ENCODE data around the gene BCL10.

- TF ChIP-seq CTCF (IDR thresholded peaks at IDR 0.05) (no peak), POLR2A (IDR thresholded peaks at IDR 0.05; ENCODE audit: low read depth) (no peak), POLR2AphosphoS5 (IDR thresholded peaks at IDR 0.05) (peak; percentile 52 to 53), EP300 (IDR thresholded peaks at IDR 0.05) (no peak)
Observed at GRCh38 chr1:85278853-85279314, 2.5 kb upstream of the BCL10 start.

All from esophagus muscularis mucosa (tissue), 4 donors.